ENCODE results near the gene DEDD. TPM values are rescaled to one million over a fixed set of nuclear protein-coding genes. Genes with fewer than 3 reads are reported as not detected.
A peak's percentile ranks its signal among the peaks of the same experiment; 100 is the strongest.
"Not testable (repeated sequence)": the region's sequence is repeated elsewhere in the genome, so short reads cannot be mapped to it uniquely, and the experiment has no call there.

DEDD gene
- total RNA-seq, 1 experiment from 2014 or later = 39.2 TPM

DNA sequence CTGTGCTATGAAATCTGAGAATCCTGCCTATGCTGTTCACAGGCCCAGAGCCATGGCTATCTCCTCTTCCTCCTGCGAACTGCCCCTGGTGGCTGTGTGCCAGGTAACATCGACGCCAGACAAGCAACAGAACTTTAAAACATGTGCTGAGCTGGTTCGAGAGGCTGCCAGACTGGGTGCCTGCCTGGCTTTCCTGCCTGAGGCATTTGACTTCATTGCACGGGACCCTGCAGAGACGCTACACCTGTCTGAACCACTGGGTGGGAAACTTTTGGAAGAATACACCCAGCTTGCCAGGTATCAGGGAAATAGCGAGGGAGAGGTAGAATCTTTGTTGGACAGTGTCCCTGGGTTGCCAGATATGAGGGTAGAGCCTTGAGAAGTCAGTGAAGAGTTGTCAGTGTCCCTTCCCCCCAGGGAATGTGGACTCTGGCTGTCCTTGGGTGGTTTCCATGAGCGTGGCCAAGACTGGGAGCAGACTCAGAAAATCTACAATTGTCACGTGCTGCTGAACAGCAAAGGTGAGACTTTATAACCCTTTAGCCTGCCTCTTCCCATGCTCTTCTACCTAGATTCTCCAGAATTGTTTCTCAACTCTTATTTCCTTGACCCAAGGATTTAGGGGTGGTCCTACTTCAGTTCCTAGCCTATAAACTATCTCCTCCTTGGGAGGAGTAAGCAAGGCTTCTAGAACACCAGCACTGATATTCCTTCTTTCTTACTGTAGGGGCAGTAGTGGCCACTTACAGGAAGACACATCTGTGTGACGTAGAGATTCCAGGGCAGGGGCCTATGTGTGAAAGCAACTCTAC is 13.2 kb downstream of the DEDD start:
- H3K36me3 ChIP-seq (ENCODE audit: low read depth, low read length) = peaks cover 48% of the 10 kb centered on the region
- POLR2A ChIA-PET (ENCODE audit: unreplicated experiment) = no interaction called here
- no peak overlapping the region for H2AFZ ChIP-seq (ENCODE audit: low read length)
- peak overlapping the region; percentile 83 for H3K4me2 ChIP-seq (ENCODE audit: low read length)
- H3K79me2 ChIP-seq (ENCODE audit: low read length) = peaks cover 55% of the 10 kb centered on the region
- BruUV-seq (replicated peaks) = no TSS peak
- peak overlapping the region; percentile 85 for H3K4me3 ChIP-seq (ENCODE audit: low read length)
- TF ChIP-seq, protein P1, sequence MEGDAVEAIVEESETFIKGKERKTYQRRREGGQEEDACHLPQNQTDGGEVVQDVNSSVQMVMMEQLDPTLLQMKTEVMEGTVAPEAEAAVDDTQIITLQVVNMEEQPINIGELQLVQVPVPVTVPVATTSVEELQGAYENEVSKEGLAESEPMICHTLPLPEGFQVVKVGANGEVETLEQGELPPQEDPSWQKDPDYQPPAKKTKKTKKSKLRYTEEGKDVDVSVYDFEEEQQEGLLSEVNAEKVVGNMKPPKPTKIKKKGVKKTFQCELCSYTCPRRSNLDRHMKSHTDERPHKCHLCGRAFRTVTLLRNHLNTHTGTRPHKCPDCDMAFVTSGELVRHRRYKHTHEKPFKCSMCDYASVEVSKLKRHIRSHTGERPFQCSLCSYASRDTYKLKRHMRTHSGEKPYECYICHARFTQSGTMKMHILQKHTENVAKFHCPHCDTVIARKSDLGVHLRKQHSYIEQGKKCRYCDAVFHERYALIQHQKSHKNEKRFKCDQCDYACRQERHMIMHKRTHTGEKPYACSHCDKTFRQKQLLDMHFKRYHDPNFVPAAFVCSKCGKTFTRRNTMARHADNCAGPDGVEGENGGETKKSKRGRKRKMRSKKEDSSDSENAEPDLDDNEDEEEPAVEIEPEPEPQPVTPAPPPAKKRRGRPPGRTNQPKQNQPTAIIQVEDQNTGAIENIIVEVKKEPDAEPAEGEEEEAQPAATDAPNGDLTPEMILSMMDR (conservative IDR thresholded peaks at IDR 0.05; ENCODE audit: low read depth, low read length) = peak; percentile 72
- TF ChIP-seq EZH2phosphoT487 (IDR thresholded peaks at IDR 0.05; ENCODE audit: borderline replicate concordance, low read length) = no peak
- peaks cover 11% of the 10 kb centered on the region for H4K20me1 ChIP-seq (ENCODE audit: low read length)
- CTCF ChIA-PET = no interaction called here
- DNase-seq (peak; percentile 76), ATAC-seq (peak; percentile 23)
- no peaks in the 10 kb centered on the region for H3K9me2 ChIP-seq (replicated peaks; ENCODE audit: low read length)
- H3K4me1 ChIP-seq (ENCODE audit: insufficient read depth, low read length) = peaks cover 43% of the 10 kb centered on the region
- peak overlapping the region; percentile 94 for H3K9ac ChIP-seq (ENCODE audit: low read length)
- intact Hi-C loops (cut with micrococcal nuclease) = loop anchor here (1.0 to 10.0 kb wide), 3 partner anchors 13 to 94 kb away; partner anchors contain the start of genes DEDD, F11R and USP21
- H3K27me3 ChIP-seq (ENCODE audit: low read length) = no peaks in the 10 kb centered on the region
- peaks cover 4% of the 10 kb centered on the region for H3F3A ChIP-seq (ENCODE audit: low read length, unreplicated experiment)
- no peaks in the 10 kb centered on the region for H3K9me3 ChIP-seq (ENCODE audit: low read length)
- H3K27ac ChIP-seq (ENCODE audit: low read length) = peak overlapping the region; percentile 77

DNA sequence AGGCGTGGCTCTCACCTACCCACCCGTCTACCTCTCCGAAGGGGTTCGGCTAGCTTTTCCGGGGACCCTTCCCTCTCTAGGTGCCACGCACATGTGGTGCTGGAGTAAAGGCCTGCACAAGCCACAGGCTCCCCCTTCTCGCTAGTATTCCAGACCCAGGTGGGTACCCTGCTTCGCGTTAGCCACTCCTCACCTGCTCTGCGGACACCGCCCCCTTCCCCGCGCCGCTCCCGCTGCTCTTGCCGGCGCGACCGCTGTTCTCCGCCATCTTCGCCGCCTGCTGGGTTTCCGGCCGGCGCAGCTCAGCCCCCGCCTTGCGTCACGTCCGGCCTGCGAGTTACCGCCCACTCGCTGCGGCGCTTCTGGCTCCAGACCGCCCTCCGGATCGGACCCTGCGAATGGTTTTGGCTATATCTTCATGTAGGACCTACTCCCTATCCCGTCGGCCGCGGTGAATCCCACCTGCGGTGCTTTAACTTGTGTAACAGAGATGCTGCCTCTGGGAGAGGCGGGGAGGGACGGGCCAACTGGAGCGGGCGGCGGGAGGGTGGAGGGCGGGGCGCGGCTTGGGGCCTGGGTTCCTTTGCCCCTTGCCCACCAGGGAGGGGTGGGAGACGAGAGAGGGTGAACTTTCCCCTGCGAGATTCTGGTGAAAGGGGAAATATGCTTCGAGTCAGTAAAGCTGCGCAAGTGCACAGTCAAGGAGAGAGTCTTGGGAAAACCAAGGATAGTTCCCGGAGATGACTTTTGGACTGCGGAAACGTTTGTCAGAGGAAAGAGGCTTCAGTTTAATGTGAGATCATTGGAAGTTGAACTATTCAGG is 14.5 kb downstream of the DEDD start, which contains the start of the genes NIT1 and PFDN2:
TSS of gene NIT1 (plus strand) at position 347 of the 823 bp plus-strand sequence. CDS start at position 419, 72 bp downstream.
TSS of gene PFDN2 (minus strand) at position 279 of the 823 bp plus-strand sequence. CDS start at position 268, 11 bp downstream.
- no TSS peak for BruUV-seq (replicated peaks)
- peaks cover 48% of the 10 kb centered on the region for H3K36me3 ChIP-seq (ENCODE audit: low read depth, low read length)
- no peaks in the 10 kb centered on the region for H3K27me3 ChIP-seq (ENCODE audit: low read length)
- H3K9me3 ChIP-seq (ENCODE audit: low read length) = no peaks in the 10 kb centered on the region
- H3K79me2 ChIP-seq (ENCODE audit: low read length) = peaks cover 68% of the 10 kb centered on the region
- ChIA-PET CTCF (no interaction called here), POLR2A (ENCODE audit: unreplicated experiment) (interaction anchor here (1.0 to 1.3 kb wide), 2 partner anchors 15 to 47 kb away, joined by 6 read pairs; partner anchors contain the start of gene DEDD)
- peak within 1 kb of the TSS; percentile 78 for H2AFZ ChIP-seq (ENCODE audit: low read length)
- peak within 1 kb of the TSS; percentile 94 for H3K9ac ChIP-seq (ENCODE audit: low read length)
- peaks cover 4% of the 10 kb centered on the region for H3F3A ChIP-seq (ENCODE audit: low read length, unreplicated experiment)
- TF ChIP-seq EZH2 (IDR thresholded peaks at IDR 0.05; ENCODE audit: low read length, unreplicated experiment) (no peak), EZH2phosphoT487 (IDR thresholded peaks at IDR 0.05; ENCODE audit: borderline replicate concordance, low read length) (no peak)
- TF ChIP-seq, protein P1 (conservative IDR thresholded peaks at IDR 0.05; ENCODE audit: low read depth, low read length) = no peak
- DNase-seq (peak; percentile 90), ATAC-seq (peak; percentile 71)
- H3K4me1 ChIP-seq (ENCODE audit: insufficient read depth, low read length) = peaks cover 54% of the 10 kb centered on the region
- H3K4me3 ChIP-seq (ENCODE audit: low read length) = peak within 1 kb of the TSS; percentile 85
- peak within 1 kb of the TSS; percentile 83 for H3K4me2 ChIP-seq (ENCODE audit: low read length)
- peak within 1 kb of the TSS; percentile 77 for H3K27ac ChIP-seq (ENCODE audit: low read length)
- no peaks in the 10 kb centered on the region for H3K9me2 ChIP-seq (replicated peaks; ENCODE audit: low read length)
- peaks cover 24% of the 10 kb centered on the region for H4K20me1 ChIP-seq (ENCODE audit: low read length)
- intact Hi-C loops (cut with micrococcal nuclease) = loop anchor here (1.0 to 10.0 kb wide), 3 partner anchors 35 to 93 kb away; partner anchors contain the start of genes F11R, UFC1 and USP21

DNA sequence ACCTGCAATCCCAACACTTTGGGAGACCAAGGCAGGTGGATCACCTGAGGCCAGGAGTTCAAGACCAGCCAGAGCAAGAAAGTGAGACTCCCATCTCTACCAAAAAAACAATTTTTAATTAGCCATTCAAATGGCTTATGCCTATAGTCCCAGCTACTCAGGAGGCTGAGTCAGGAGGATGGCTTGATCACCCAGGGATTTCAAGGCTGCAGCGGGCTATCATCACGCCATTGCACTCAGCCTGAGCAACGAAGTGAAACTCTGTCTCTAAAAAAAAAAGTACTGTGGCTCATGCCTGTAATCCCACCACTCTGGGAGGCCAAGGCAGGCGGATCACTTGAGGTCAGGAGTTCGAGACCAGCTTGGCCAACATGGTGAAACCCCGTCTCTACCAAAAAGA is 16.5 kb downstream of the DEDD start:
- H3F3A ChIP-seq (ENCODE audit: low read length, unreplicated experiment); BruUV-seq (replicated peaks); ATAC-seq; DNase-seq; H3K9me2 ChIP-seq (replicated peaks; ENCODE audit: low read length); POLR2A ChIA-PET (ENCODE audit: unreplicated experiment); H2AFZ ChIP-seq (ENCODE audit: low read length); H3K27me3 ChIP-seq (ENCODE audit: low read length); CTCF ChIA-PET; H3K9me3 ChIP-seq (ENCODE audit: low read length): not testable (repeated sequence)
- H3K4me1 ChIP-seq (ENCODE audit: insufficient read depth, low read length) = peaks cover 54% of the 10 kb centered on the region
- H3K9ac ChIP-seq (ENCODE audit: low read length) = 0 out of 2 replicates have a peak overlapping the region, but pooled peaks have one; percentile 5
- peaks cover 88% of the 10 kb centered on the region for H3K79me2 ChIP-seq (ENCODE audit: low read length)
- H3K4me3 ChIP-seq (ENCODE audit: low read length) = peak overlapping the region; percentile 85; the same call in 1 of the 2 replicates
- peaks cover 32% of the 10 kb centered on the region for H3K36me3 ChIP-seq (ENCODE audit: low read depth, low read length)
- H4K20me1 ChIP-seq (ENCODE audit: low read length) = peaks cover 41% of the 10 kb centered on the region
- H3K4me2 ChIP-seq (ENCODE audit: low read length) = peak overlapping the region; percentile 83
- H3K27ac ChIP-seq (ENCODE audit: low read length) = peak overlapping the region; percentile 77
- intact Hi-C loops (cut with micrococcal nuclease) = loop anchor here (1.0 to 10.0 kb wide), 2 partner anchors 16 to 91 kb away; partner anchors contain the start of gene F11R

All from PC-3 (cell line).